HepG2 (cell line): ENCODE data around the gene TCP11L1. TPM values are rescaled to one million over a fixed set of nuclear protein-coding genes. Genes with fewer than 3 reads are reported as not detected.

Source experiments
- AKAP8 ChIP-seq: sonication (generic); formaldehyde crosslinking; IDR thresholded peaks from 2 replicates; pipeline ENCODE4 v1.5.1; 2020; ENCODE audit warnings: mild to moderate bottlenecking, missing genetic modification reagents
- CENPT ChIP-seq: sonication (generic); formaldehyde crosslinking; IDR thresholded peaks from 2 replicates; pipeline ENCODE4 v1.8.0; 2022; ENCODE audit warnings: low read depth, mild to moderate bottlenecking, moderate library complexity, missing genetic modification reagents
- CREB1 ChIP-seq, 2 experiments: fragments of 450-650 bp in 1 of 2; IDR thresholded peaks; 2 replicates each; pipeline ENCODE4 v1.6.1; 2016 to 2017; ENCODE audit warnings: control low read depth in 1 of 2, mild to moderate bottlenecking in 1 of 2, missing compliant biosample characterization in 1 of 2, missing genetic modification characterization in 1 of 2
- ERF ChIP-seq: IDR thresholded peaks from 2 replicates; pipeline ENCODE4 v1.6.1; 2018; ENCODE audit warnings: missing biosample characterization, missing genetic modification reagents
- IRF2 ChIP-seq: IDR thresholded peaks from 2 replicates; pipeline ENCODE4 v1.6.1; 2018; ENCODE audit warnings: missing genetic modification reagents, missing compliant biosample characterization
- KLF6 ChIP-seq: IDR thresholded peaks from 2 replicates; pipeline ENCODE4 v1.8.0; 2016; ENCODE audit warnings: missing biosample characterization, missing genetic modification reagents
- PCBP1 ChIP-seq: fragments of 200-400 bp; formaldehyde crosslinking; IDR thresholded peaks from 2 replicates; pipeline ENCODE4 v1.6.1; 2017; ENCODE audit warnings: mild to moderate bottlenecking, low read depth, low read length, borderline replicate concordance
- POLR2AphosphoS2 ChIP-seq: IDR thresholded peaks from 2 replicates; pipeline ENCODE4 v1.6.1; 2011; ENCODE audit warnings: low read depth, low read length, improper control_type of control experiment
- ZNF713 ChIP-seq: sonication (generic); formaldehyde crosslinking; IDR thresholded peaks from 2 replicates; pipeline ENCODE4 v1.4.0; 2020; ENCODE audit warnings: mild to moderate bottlenecking, missing genetic modification reagents
- ZNF737 ChIP-seq: sonication (generic); formaldehyde crosslinking; IDR thresholded peaks from 2 replicates; pipeline ENCODE4 v1.5.0; 2020; ENCODE audit warnings: missing genetic modification reagents, mild to moderate bottlenecking, borderline replicate concordance
- polyA plus RNA-seq, 8 experiments: library from polyadenylated mRNA; depleted of rRNA in 3 of 8; stranded (reverse) in 7 of 8; unstranded in 1 of 8; fragments of >200 nt; fragmentation: Illumina TruSeq in 4 of 8; extraction: Trizol in 4 of 8; gene quantifications; 2 replicates each; pipeline versions ENCODE4 v1.2.1 to v1.2.3, GENCODE V29; 2011 to 2016; ENCODE audit warnings: low read depth in 4 of 8, missing spikeins in 1 of 8, mixed read lengths in 1 of 8; ENCODE audit not compliant: insufficient read depth in 1 of 8
- total RNA-seq, 5 experiments: library from RNA; depleted of rRNA; stranded (reverse); fragments of >200 nt; fragmentation: Illumina TruSeq; extraction: Trizol; gene quantifications; 2 replicates each; pipeline ENCODE4 v1.2.3, GENCODE V29; 2016; ENCODE audit warnings: low read depth in 1 of 5
- TF ChIP-seq, protein P1 (sequence below): sonication (generic); formaldehyde crosslinking; IDR thresholded peaks from 2 replicates; pipeline ENCODE4 v1.5.0; 2020; ENCODE audit warnings: missing genetic modification reagents
- TF ChIP-seq, protein P2 (sequence below): IDR thresholded peaks from 2 replicates; pipeline ENCODE4 v1.6.1; 2016; ENCODE audit warnings: missing genetic modification reagents, missing compliant biosample characterization
- TF ChIP-seq, protein P3 (sequence below): sonication (generic); formaldehyde crosslinking; IDR thresholded peaks from 2 replicates; pipeline ENCODE4 v1.4.0; 2020; ENCODE audit warnings: missing genetic modification reagents, borderline replicate concordance
- TF ChIP-seq, protein P4 (sequence below): sonication (generic); formaldehyde crosslinking; IDR thresholded peaks from 2 replicates; pipeline ENCODE4 v1.4.0; 2020; ENCODE audit warnings: missing genetic modification reagents
- TF ChIP-seq, protein P5 (sequence below): sonication (generic); formaldehyde crosslinking; IDR thresholded peaks from 2 replicates; pipeline ENCODE4 v1.8.0; 2022; ENCODE audit warnings: mild to moderate bottlenecking, missing genetic modification reagents
- TF ChIP-seq, protein P6 (sequence below): sonication (generic); formaldehyde crosslinking; IDR thresholded peaks from 2 replicates; pipeline ENCODE4 v1.4.0; 2020; ENCODE audit warnings: missing genetic modification reagents
- TF ChIP-seq, protein P7 (sequence below): sonication (generic); formaldehyde crosslinking; conservative IDR thresholded peaks from 2 replicates; pipeline ENCODE4 v1.4.0; 2020; ENCODE audit warnings: missing genetic modification reagents

TCP11L1 gene
- total and polyA plus RNA-seq, 2 of the 13 experiments (the other 11 are each of a cell fraction or from before 2014, with no cell fraction given), result 7.9 to 10.1 TPM

DNA sequence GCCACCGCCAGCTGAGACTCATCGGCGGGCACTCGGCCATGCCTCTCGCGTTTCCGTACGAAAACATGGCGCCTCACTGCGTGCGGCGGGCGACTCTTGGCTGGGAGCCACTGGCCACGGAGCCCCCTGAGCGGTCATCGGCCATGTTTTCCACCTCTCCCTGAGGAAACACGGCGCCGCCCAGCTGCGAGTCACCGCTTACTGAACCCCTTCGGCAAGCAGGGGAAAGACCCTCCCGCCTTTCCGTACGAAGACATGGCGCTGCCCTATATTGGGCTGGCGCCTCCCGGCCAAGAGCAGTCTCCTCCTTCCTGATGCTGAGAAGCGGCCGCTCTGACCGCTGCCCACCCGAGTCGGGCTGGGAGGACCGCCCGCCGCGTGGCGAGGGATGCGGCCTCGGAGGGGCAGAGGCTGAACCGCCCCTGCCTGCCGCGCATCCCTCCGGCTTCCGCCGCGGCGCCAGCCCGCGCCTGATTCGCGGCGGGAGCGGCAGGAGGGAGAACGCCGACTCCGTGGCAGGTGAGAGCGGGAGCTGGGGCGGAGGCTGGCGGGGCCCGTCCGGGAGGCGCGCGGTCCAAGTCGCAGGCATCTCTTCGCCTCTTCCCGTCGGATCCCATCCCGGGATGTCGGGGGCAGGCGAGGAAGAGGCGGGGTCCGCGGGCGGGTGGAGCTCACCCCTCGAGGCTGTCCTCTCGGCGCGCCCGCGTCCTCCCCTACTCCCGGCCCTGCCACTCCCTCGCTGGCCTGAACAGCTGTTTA is at the start of gene TCP11L1 (continued):
- no peak for TF ChIP-seq PCBP1
- TF ChIP-seq, protein P1, sequence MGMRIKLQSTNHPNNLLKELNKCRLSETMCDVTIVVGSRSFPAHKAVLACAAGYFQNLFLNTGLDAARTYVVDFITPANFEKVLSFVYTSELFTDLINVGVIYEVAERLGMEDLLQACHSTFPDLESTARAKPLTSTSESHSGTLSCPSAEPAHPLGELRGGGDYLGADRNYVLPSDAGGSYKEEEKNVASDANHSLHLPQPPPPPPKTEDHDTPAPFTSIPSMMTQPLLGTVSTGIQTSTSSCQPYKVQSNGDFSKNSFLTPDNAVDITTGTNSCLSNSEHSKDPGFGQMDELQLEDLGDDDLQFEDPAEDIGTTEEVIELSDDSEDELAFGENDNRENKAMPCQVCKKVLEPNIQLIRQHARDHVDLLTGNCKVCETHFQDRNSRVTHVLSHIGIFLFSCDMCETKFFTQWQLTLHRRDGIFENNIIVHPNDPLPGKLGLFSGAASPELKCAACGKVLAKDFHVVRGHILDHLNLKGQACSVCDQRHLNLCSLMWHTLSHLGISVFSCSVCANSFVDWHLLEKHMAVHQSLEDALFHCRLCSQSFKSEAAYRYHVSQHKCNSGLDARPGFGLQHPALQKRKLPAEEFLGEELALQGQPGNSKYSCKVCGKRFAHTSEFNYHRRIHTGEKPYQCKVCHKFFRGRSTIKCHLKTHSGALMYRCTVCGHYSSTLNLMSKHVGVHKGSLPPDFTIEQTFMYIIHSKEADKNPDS (CRISPR knock-in tag), result 0 out of 2 replicates have a peak, but pooled peaks have one; percentile 51
- no peak for TF ChIP-seq ZNF713 (CRISPR knock-in tag)
- TF ChIP-seq POLR2AphosphoS2, result no peak
- TF ChIP-seq, protein P2, sequence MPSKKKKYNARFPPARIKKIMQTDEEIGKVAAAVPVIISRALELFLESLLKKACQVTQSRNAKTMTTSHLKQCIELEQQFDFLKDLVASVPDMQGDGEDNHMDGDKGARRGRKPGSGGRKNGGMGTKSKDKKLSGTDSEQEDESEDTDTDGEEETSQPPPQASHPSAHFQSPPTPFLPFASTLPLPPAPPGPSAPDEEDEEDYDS (CRISPR knock-in tag), result no peak; the same call in 1 of the 2 replicates
- no peak for TF ChIP-seq ZNF737
- TF ChIP-seq KLF6 (CRISPR knock-in tag), result peak; percentile 76; the same call in 1 of the 2 replicates
- TF ChIP-seq, protein P3, sequence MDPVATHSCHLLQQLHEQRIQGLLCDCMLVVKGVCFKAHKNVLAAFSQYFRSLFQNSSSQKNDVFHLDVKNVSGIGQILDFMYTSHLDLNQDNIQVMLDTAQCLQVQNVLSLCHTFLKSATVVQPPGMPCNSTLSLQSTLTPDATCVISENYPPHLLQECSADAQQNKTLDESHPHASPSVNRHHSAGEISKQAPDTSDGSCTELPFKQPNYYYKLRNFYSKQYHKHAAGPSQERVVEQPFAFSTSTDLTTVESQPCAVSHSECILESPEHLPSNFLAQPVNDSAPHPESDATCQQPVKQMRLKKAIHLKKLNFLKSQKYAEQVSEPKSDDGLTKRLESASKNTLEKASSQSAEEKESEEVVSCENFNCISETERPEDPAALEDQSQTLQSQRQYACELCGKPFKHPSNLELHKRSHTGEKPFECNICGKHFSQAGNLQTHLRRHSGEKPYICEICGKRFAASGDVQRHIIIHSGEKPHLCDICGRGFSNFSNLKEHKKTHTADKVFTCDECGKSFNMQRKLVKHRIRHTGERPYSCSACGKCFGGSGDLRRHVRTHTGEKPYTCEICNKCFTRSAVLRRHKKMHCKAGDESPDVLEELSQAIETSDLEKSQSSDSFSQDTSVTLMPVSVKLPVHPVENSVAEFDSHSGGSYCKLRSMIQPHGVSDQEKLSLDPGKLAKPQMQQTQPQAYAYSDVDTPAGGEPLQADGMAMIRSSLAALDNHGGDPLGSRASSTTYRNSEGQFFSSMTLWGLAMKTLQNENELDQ, result no peak
- no peak; the same call in 1 of the 2 replicates for TF ChIP-seq ERF (CRISPR knock-in tag)
- peak; percentile 56 for TF ChIP-seq CREB1 (IDR thresholded peaks at IDR 0.05)
- no peak; the same call in 1 of the 2 replicates for TF ChIP-seq CREB1 (CRISPR knock-in tag; IDR thresholded peaks at IDR 0.05)
- no peak for TF ChIP-seq AKAP8 (CRISPR knock-in tag)
- TF ChIP-seq, protein P4, sequence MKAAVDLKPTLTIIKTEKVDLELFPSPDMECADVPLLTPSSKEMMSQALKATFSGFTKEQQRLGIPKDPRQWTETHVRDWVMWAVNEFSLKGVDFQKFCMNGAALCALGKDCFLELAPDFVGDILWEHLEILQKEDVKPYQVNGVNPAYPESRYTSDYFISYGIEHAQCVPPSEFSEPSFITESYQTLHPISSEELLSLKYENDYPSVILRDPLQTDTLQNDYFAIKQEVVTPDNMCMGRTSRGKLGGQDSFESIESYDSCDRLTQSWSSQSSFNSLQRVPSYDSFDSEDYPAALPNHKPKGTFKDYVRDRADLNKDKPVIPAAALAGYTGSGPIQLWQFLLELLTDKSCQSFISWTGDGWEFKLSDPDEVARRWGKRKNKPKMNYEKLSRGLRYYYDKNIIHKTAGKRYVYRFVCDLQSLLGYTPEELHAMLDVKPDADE, result no peak
- no peak for TF ChIP-seq CENPT (CRISPR knock-in tag)
- TF ChIP-seq, protein P5, sequence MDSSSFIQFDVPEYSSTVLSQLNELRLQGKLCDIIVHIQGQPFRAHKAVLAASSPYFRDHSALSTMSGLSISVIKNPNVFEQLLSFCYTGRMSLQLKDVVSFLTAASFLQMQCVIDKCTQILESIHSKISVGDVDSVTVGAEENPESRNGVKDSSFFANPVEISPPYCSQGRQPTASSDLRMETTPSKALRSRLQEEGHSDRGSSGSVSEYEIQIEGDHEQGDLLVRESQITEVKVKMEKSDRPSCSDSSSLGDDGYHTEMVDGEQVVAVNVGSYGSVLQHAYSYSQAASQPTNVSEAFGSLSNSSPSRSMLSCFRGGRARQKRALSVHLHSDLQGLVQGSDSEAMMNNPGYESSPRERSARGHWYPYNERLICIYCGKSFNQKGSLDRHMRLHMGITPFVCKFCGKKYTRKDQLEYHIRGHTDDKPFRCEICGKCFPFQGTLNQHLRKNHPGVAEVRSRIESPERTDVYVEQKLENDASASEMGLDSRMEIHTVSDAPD (CRISPR knock-in tag), result no peak
- TF ChIP-seq, protein P6, sequence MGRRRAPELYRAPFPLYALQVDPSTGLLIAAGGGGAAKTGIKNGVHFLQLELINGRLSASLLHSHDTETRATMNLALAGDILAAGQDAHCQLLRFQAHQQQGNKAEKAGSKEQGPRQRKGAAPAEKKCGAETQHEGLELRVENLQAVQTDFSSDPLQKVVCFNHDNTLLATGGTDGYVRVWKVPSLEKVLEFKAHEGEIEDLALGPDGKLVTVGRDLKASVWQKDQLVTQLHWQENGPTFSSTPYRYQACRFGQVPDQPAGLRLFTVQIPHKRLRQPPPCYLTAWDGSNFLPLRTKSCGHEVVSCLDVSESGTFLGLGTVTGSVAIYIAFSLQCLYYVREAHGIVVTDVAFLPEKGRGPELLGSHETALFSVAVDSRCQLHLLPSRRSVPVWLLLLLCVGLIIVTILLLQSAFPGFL (CRISPR knock-in tag), result no peak
- TF ChIP-seq, protein P7, sequence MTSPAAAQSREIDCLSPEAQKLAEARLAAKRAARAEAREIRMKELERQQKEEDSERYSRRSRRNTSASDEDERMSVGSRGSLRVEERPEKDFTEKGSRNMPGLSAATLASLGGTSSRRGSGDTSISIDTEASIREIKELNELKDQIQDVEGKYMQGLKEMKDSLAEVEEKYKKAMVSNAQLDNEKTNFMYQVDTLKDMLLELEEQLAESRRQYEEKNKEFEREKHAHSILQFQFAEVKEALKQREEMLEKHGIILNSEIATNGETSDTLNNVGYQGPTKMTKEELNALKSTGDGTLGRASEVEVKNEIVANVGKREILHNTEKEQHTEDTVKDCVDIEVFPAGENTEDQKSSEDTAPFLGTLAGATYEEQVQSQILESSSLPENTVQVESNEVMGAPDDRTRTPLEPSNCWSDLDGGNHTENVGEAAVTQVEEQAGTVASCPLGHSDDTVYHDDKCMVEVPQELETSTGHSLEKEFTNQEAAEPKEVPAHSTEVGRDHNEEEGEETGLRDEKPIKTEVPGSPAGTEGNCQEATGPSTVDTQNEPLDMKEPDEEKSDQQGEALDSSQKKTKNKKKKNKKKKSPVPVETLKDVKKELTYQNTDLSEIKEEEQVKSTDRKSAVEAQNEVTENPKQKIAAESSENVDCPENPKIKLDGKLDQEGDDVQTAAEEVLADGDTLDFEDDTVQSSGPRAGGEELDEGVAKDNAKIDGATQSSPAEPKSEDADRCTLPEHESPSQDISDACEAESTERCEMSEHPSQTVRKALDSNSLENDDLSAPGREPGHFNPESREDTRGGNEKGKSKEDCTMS (CRISPR knock-in tag), result no peak
- peak; percentile 55 for TF ChIP-seq IRF2
